ENCODE measurements around the gene C1QTNF9B. TPM values are rescaled to one million over a fixed set of nuclear protein-coding genes. Genes with fewer than 3 reads are reported as not detected.

Gene C1QTNF9B
- polyA plus RNA-seq, 1 donor: 0.36 TPM

GRCh38 chr13:23877286-23877685 is 20.0 kb downstream of the C1QTNF9B start:
- 89% methylated on average over 3 of the region's 4 CpGs for WGBS (ENCODE audit: insufficient coverage, low lambda C conversion rate)
- Histone ChIP-seq H3K4me1 (ENCODE audit: control insufficient read depth, insufficient read depth, low read length) (no peaks in the 10 kb centered on the region), H3K4me3 (ENCODE audit: low read length) (no peak overlapping the region), H3K9me3 (ENCODE audit: control insufficient read depth, low read depth, low read length) (no peaks in the 10 kb centered on the region), H3K36me3 (ENCODE audit: control insufficient read depth, insufficient read depth, low read length) (peaks cover 13% of the 10 kb centered on the region), H3K27ac (ENCODE audit: low read length) (no peak overlapping the region), H3K27me3 (ENCODE audit: control insufficient read depth, insufficient read depth, low read length) (no peaks in the 10 kb centered on the region)
- DNase-seq: no peak

- 39% methylated on average over 2 of the region's 2 CpGs for WGBS (ENCODE audit: insufficient coverage, low lambda C conversion rate)
- peak; percentile 16 to 37 for DNase-seq
- Histone ChIP-seq H3K36me3 (ENCODE audit: control insufficient read depth, insufficient read depth, low read length) (peaks cover 12% of the 10 kb centered on the region), H3K27me3 (ENCODE audit: control insufficient read depth, insufficient read depth, low read length) (no peaks in the 10 kb centered on the region), H3K4me1 (ENCODE audit: control insufficient read depth, insufficient read depth, low read length) (no peaks in the 10 kb centered on the region), H3K27ac (ENCODE audit: low read length) (no peak overlapping the region), H3K9me3 (ENCODE audit: control insufficient read depth, low read depth, low read length) (no peaks in the 10 kb centered on the region), H3K4me3 (ENCODE audit: low read length) (no peak overlapping the region)
Observed at GRCh38 chr13:23876265-23876664, 21.0 kb downstream of the C1QTNF9B start.

- Histone ChIP-seq H3K4me3 (ENCODE audit: low read length) (no peak overlapping the region), H3K9me3 (ENCODE audit: control insufficient read depth, low read depth, low read length) (no peaks in the 10 kb centered on the region), H3K4me1 (ENCODE audit: control insufficient read depth, insufficient read depth, low read length) (no peaks in the 10 kb centered on the region), H3K36me3 (ENCODE audit: control insufficient read depth, insufficient read depth, low read length) (peaks cover 6% of the 10 kb centered on the region), H3K27ac (ENCODE audit: low read length) (no peak overlapping the region), H3K27me3 (ENCODE audit: control insufficient read depth, insufficient read depth, low read length) (no peaks in the 10 kb centered on the region)
- WGBS (ENCODE audit: insufficient coverage, low lambda C conversion rate): no CpG with 5 or more reads among the region's 2 CpGs
- DNase-seq: no peak
Observed at GRCh38 chr13:23871616-23872220, 25.6 kb downstream of the C1QTNF9B start.

- Histone ChIP-seq H3K27ac (ENCODE audit: low read length) (no peak overlapping the region), H3K36me3 (ENCODE audit: control insufficient read depth, insufficient read depth, low read length) (peaks cover 6% of the 10 kb centered on the region), H3K4me1 (ENCODE audit: control insufficient read depth, insufficient read depth, low read length) (no peaks in the 10 kb centered on the region), H3K4me3 (ENCODE audit: low read length) (no peak overlapping the region), H3K9me3 (ENCODE audit: control insufficient read depth, low read depth, low read length) (no peaks in the 10 kb centered on the region), H3K27me3 (ENCODE audit: control insufficient read depth, insufficient read depth, low read length) (no peaks in the 10 kb centered on the region)
- no peak for DNase-seq
- no CpG with 5 or more reads among the region's 12 CpGs for WGBS (ENCODE audit: insufficient coverage, low lambda C conversion rate)
Observed at GRCh38 chr13:23870356-23871140, 26.8 kb downstream of the C1QTNF9B start.

- Histone ChIP-seq H3K27me3 (ENCODE audit: control insufficient read depth, insufficient read depth, low read length) (no peaks in the 10 kb centered on the region), H3K4me3 (ENCODE audit: low read length) (no peak overlapping the region), H3K27ac (ENCODE audit: low read length) (no peak overlapping the region), H3K36me3 (ENCODE audit: control insufficient read depth, insufficient read depth, low read length) (peaks cover 4% of the 10 kb centered on the region), H3K4me1 (ENCODE audit: control insufficient read depth, insufficient read depth, low read length) (no peaks in the 10 kb centered on the region), H3K9me3 (ENCODE audit: control insufficient read depth, low read depth, low read length) (no peaks in the 10 kb centered on the region)
- no peak for DNase-seq
- WGBS (ENCODE audit: insufficient coverage, low lambda C conversion rate): 87% methylated on average over 4 of the region's 5 CpGs
Observed at GRCh38 chr13:23868521-23868920, 28.8 kb downstream of the C1QTNF9B start.

- DNase-seq: no peak
Observed at GRCh38 chr13:23867027-23867491, 30.2 kb downstream of the C1QTNF9B start.

GRCh38 chr13:23866420-23867026 is 30.8 kb downstream of the C1QTNF9B start:
- whole genome bisulfite sequencing (ENCODE audit: insufficient coverage, low lambda C conversion rate): 100% methylated on average over 1 of the region's 9 CpGs

More at GRCh38 chr13:23867027-23867491, 30.2 kb downstream of the C1QTNF9B start:
- WGBS (ENCODE audit: insufficient coverage, low lambda C conversion rate): 92% methylated on average over 4 of the region's 8 CpGs
- Histone ChIP-seq H3K9me3 (ENCODE audit: control insufficient read depth, low read depth, low read length) (no peaks in the 10 kb centered on the region), H3K36me3 (ENCODE audit: control insufficient read depth, insufficient read depth, low read length) (peaks cover 4% of the 10 kb centered on the region), H3K4me3 (ENCODE audit: low read length) (no peak overlapping the region), H3K27ac (ENCODE audit: low read length) (no peak overlapping the region), H3K27me3 (ENCODE audit: control insufficient read depth, insufficient read depth, low read length) (no peaks in the 10 kb centered on the region), H3K4me1 (ENCODE audit: control insufficient read depth, insufficient read depth, low read length) (no peaks in the 10 kb centered on the region)

GRCh38 chr13:23865906-23866305 is 31.4 kb downstream of the C1QTNF9B start:
- peaks cover 4% of the 10 kb centered on the region for H3K36me3 ChIP-seq (ENCODE audit: control insufficient read depth, insufficient read depth, low read length)
- no peaks in the 10 kb centered on the region for H3K27me3 ChIP-seq (ENCODE audit: control insufficient read depth, insufficient read depth, low read length)
- H3K4me3 ChIP-seq (ENCODE audit: low read length): no peak overlapping the region
- H3K27ac ChIP-seq (ENCODE audit: low read length): no peak overlapping the region
- DNase-seq: no peak
- H3K4me1 ChIP-seq (ENCODE audit: control insufficient read depth, insufficient read depth, low read length): no peaks in the 10 kb centered on the region
- WGBS (ENCODE audit: insufficient coverage, low lambda C conversion rate): no CpG with 5 or more reads among the region's 7 CpGs
- H3K9me3 ChIP-seq (ENCODE audit: control insufficient read depth, low read depth, low read length): no peaks in the 10 kb centered on the region

More at GRCh38 chr13:23866420-23867026, 30.8 kb downstream of the C1QTNF9B start:
- no peaks in the 10 kb centered on the region for H3K27me3 ChIP-seq (ENCODE audit: control insufficient read depth, insufficient read depth, low read length)
- H3K36me3 ChIP-seq (ENCODE audit: control insufficient read depth, insufficient read depth, low read length): peaks cover 4% of the 10 kb centered on the region
- peak in 1 of 2 donors; percentile 9 for DNase-seq
- no peak overlapping the region for H3K27ac ChIP-seq (ENCODE audit: low read length)
- H3K9me3 ChIP-seq (ENCODE audit: control insufficient read depth, low read depth, low read length): no peaks in the 10 kb centered on the region
- no peaks in the 10 kb centered on the region for H3K4me1 ChIP-seq (ENCODE audit: control insufficient read depth, insufficient read depth, low read length)
- no peak overlapping the region for H3K4me3 ChIP-seq (ENCODE audit: low read length)

- no CpG with 5 or more reads among the region's 1 CpG for WGBS (ENCODE audit: insufficient coverage, low lambda C conversion rate)
- H3K27ac ChIP-seq (ENCODE audit: low read length): no peak overlapping the region
- H3K4me1 ChIP-seq (ENCODE audit: control insufficient read depth, insufficient read depth, low read length): no peaks in the 10 kb centered on the region
Observed at GRCh38 chr13:23865026-23865425, 32.3 kb downstream of the C1QTNF9B start.

GRCh38 chr13:23861310-23861709 is 36.0 kb downstream of the C1QTNF9B start:
- no peak for DNase-seq
- H3K4me3 ChIP-seq (ENCODE audit: low read length): no peak overlapping the region
- WGBS (ENCODE audit: insufficient coverage, low lambda C conversion rate): no CpG with 5 or more reads among the region's 2 CpGs

More at GRCh38 chr13:23865026-23865425, 32.3 kb downstream of the C1QTNF9B start:
- DNase-seq: no peak
- H3K36me3 ChIP-seq (ENCODE audit: control insufficient read depth, insufficient read depth, low read length): peaks cover 6% of the 10 kb centered on the region
- H3K9me3 ChIP-seq (ENCODE audit: control insufficient read depth, low read depth, low read length): no peaks in the 10 kb centered on the region
- no peak overlapping the region for H3K4me3 ChIP-seq (ENCODE audit: low read length)
- H3K27me3 ChIP-seq (ENCODE audit: control insufficient read depth, insufficient read depth, low read length): no peaks in the 10 kb centered on the region

More at GRCh38 chr13:23861310-23861709, 36.0 kb downstream of the C1QTNF9B start:
- peaks cover 6% of the 10 kb centered on the region for H3K36me3 ChIP-seq (ENCODE audit: control insufficient read depth, insufficient read depth, low read length)
- H3K9me3 ChIP-seq (ENCODE audit: control insufficient read depth, low read depth, low read length): no peaks in the 10 kb centered on the region
- H3K27me3 ChIP-seq (ENCODE audit: control insufficient read depth, insufficient read depth, low read length): no peaks in the 10 kb centered on the region
- no peaks in the 10 kb centered on the region for H3K4me1 ChIP-seq (ENCODE audit: control insufficient read depth, insufficient read depth, low read length)
- no peak overlapping the region for H3K27ac ChIP-seq (ENCODE audit: low read length)

All from large intestine (tissue), 3 donors.